COLO829 (cell line): ENCODE data around the gene LCE3E.
"Not testable (repeated sequence)": the region's sequence is repeated elsewhere in the genome, so short reads cannot be mapped to it uniquely, and the experiment has no call there.

ENCODE experiments used
- DNase-seq: peaks from one replicate; pipeline ENCODE4 v3.0.0; 2012; ENCODE audit warnings: low spot score

LCE3E gene, protein sequence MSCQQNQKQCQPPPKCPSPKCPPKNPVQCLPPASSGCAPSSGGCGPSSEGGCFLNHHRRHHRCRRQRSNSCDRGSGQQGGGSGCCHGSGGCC

DNA sequence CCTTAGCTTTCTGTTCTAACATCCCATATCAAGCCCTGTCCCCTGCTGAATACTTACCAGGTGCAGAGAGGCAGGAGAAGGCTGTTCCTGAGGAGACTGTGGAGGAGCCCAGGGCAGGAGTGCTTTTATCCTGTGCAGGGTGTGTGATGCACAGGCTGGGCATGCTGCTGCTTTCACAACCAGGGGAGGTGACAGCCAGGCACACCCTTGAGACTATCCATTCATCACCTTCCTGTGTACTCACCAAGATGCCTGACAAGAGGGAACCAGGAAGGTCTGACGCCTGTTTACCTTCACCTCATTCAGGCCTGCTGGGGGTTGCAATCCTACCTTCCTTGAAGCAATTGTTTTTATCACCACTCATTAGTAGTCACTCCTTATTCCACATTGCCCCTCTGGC, at the start of gene LCE3E:
Gene LCE3E, minus strand, starts transcription at position 100 of the 400 bp plus-strand sequence. CDS start 572 bp downstream, outside the sequence.
- DNase-seq, result no peak

DNA sequence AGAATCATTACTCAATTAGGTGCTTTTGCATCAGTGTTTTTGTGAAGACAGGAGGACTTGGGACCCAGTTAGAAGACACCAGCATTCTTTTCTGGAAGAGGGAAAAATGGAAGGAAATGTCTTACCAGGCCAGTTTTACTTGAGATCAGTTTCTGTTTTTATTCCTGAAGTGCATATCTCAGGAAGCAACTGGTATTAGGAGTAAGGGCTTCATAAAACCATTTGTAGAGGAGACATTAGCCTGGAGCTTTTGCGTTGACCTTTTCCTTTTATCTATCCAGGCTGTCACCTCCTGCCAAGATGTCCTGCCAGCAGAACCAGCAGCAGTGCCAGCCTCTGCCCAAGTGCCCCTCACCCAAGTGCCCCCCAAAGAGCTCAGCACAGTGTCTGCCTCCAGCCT, 46.9 kb upstream of the LCE3E start, which contains the start of gene LCE3B:
Gene LCE3B, plus strand, starts transcription at position 301 of the 400 bp plus-strand sequence. Its CDS starts 0 bp downstream, at position 301.
- no peak for DNase-seq

- DNase-seq, result no peak
Observed at GRCh38 chr1:152599934-152600333, 33.4 kb upstream of the LCE3E start, which contains the start of gene LCE3C. TSS of gene LCE3C (plus strand) at chr1:152600234. CDS start at chr1:152600732, 498 bp downstream.

- DNase-seq, result no peak
Observed at GRCh38 chr1:152596986-152597385, 30.4 kb upstream of the LCE3E start.

GRCh38 chr1:152585586-152585985, 19.0 kb upstream of the LCE3E start:
- no peak for DNase-seq

GRCh38 chr1:152582647-152583046, 16.1 kb upstream of the LCE3E start:
- DNase-seq, result no peak

- no peak for DNase-seq
Observed at GRCh38 chr1:152580433-152580832, 13.9 kb upstream of the LCE3E start, which contains the start of gene LCE3D. TSS of gene LCE3D (minus strand) at chr1:152580516. CDS start at chr1:152579936, 580 bp downstream.

GRCh38 chr1:152579526-152579925, 12.9 kb upstream of the LCE3E start:
- not testable (repeated sequence) for DNase-seq

- no peak for DNase-seq
Observed at GRCh38 chr1:152577168-152577567, 10.6 kb upstream of the LCE3E start.

DNA sequence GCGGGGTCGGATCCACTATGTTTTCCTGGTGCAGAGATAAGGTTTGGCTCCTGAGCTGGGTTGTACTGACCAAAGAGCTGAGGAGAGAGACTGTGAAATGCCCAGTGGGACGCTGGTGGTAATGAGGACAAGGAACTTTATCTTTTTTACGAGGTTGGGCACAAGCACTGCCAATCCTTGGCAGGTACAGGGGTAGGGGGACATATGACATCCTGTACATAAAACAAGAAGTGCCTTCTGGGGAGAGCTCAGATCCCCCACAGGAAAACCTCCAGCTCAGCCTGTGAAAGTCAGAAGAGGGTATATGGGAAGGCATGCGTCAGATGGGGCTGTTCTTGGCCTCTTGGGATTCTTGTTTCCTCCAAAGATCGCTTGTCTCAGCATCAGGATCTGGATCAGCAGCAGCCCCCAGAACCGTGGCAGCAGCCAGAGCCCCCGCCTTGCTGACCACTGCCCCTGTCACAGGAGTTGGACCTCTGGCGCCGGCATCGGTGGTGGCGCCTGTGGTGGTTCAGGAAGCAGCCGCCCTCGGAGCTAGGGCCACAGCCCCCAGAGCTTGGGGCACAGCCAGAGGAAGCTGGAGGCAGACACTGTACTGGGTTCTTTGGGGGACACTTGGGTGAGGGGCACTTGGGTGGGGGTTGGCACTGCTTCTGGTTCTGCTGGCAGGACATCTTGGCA, 905 bp downstream of the LCE3E start:
- DNase-seq, result no peak

- DNase-seq, result no peak
Observed at GRCh38 chr1:152565115-152565514, 1.5 kb downstream of the LCE3E start.

DNA sequence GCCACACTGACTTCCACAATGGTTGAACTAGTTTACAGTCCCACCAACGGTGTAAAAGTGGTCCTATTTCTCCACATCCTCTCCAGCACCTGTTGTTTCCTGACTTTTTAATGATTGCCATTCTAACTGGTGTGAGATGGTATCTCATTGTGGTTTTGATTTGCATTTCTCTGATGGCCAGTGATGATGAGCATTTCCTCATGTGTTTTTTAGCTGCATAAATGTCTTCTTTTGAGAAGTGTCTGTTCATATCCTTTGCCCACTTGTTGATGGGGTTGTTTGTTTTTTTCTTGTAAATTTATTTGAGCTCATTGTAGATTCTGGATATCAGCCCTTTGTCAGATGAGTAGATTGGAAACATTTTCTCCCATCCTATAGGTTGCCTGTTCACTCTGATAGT, 18.2 kb downstream of the LCE3E start:
- DNase-seq, result not testable (repeated sequence)

DNA sequence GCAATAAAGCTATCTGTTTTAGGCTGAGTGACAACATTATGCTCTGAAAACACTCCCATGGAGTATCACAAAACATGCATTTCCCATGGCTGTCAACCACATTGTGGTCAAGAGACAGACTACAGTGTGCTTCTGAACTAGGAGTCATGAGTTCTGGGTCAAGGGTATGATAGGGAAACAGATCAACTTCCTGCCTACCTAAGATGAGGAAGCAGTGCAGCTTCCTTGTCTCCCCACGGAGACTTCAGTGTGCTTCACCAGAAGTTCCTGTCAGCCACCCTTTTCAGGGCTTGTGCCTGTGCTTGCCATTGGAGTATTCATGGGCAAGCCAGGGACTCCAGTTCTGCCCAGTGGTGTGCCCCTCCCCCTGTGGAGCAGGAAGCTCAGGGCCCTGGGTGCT, 19.9 kb downstream of the LCE3E start:
- no peak for DNase-seq

DNA sequence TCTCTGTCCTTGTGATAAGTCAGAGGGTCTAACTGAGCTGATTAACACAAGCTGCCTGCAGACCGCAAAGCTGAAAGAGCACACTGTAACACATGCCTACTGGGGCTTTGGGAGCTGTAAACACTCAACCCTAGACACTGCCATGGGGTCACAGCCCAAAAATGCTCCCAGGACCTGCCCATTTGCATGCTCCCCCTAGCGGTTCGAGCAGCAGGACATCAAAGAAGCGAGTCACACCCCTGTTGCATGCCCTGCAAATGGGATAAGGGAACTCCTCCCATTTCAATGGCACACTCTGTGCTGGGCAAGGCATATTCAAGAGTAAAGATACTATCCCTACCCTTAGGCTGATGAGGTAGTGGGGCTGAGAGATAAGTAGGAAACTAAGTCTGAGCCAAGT, 22.8 kb downstream of the LCE3E start:
- DNase-seq, result no peak

DNA sequence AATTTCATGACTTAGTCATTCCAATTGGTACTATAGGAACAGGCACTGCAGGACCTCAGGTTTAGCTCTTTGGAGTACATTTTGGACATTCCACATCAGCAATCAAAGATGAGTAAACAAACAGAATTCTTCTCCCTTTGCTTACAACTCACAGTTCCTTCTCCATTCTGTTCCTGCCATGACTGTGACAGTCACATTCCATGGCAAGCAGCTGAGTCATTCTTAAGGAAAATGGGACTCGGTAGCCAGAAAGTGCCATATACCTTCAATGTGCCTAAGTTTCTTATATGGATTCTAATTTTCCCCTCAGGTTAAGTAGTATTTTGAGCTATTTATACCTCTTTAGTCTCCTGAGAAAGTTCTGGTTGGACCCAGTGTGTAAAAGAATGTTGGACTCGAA, 26.7 kb downstream of the LCE3E start:
- DNase-seq, result no peak

GRCh38 chr1:152537496-152537895, 29.1 kb downstream of the LCE3E start:
- no peak for DNase-seq

GRCh38 chr1:152535774-152536173, 30.8 kb downstream of the LCE3E start:
- DNase-seq, result no peak

- DNase-seq, result peak; percentile 48
Observed at GRCh38 chr1:152533327-152533938, 33.1 kb downstream of the LCE3E start.

DNA sequence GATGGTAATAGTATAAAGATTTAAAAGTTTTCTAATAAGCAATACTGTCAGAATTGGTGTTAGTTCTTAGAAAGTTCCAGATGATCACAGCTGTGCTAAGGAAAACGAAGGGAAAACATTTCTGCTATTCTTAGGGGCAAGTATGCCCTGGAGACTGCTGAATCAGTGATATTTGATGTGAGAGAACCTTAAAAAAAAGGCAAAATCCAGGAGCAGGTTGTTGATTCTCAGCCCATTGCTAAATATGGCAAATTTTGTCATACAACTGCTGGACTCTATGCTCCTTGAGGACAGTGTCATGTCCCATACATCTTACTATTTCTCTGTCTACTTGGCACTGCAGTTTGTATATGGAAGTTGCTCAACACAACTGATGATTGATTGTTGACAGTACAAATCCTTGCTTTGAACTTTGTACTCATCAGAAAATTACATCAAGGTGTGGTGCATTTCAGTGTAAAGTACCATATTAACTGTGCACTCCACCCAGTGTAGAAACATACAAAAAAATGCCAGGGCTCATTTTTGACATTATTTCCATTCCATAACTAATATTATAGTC, 41.4 kb downstream of the LCE3E start:
- DNase-seq, result no peak

DNA sequence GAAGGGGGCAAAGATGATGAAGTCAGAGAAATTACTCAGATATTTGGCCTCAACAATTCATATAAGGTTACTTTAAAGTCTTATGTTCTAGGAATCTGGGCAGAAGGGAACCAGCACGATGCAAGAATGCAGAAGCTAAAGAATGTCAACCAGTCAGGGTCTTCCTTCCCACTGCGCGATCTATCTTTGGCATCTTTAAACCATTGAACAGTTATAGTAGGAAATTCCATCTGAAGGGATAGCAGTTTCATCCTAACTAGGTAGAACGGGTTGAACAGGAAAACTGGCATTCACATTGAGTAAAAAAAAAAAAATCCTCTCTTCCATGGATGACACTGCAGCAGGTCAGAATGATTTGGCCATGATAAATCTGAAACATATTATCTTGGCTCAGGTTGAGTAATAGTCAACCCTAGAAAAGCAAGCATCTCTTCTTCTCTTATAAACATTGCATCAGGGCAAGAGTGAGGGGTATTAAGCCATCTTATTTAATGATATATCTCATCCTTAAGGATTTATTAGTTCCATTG, 46.0 kb downstream of the LCE3E start:
- DNase-seq, result no peak

DNA sequence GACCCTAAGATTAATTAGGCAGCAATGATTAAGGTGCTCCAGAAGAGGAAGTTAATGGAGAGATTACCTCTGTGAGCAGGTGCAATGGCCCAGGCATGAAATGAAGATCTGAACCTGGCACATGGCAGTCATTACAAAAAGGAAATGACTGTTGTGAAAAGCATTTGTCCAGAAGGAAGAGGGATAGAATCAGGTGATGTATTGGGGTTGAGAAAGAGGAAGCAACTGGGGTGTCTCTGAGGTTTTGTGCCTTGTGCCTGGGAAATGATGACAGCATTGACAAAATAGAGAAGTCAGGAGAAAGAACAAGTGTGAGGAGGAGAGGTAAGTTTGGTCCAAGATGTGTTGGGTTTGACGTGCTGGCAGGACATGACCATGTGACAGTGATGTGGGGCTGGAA, 46.7 kb downstream of the LCE3E start:
- DNase-seq, result no peak

DNA sequence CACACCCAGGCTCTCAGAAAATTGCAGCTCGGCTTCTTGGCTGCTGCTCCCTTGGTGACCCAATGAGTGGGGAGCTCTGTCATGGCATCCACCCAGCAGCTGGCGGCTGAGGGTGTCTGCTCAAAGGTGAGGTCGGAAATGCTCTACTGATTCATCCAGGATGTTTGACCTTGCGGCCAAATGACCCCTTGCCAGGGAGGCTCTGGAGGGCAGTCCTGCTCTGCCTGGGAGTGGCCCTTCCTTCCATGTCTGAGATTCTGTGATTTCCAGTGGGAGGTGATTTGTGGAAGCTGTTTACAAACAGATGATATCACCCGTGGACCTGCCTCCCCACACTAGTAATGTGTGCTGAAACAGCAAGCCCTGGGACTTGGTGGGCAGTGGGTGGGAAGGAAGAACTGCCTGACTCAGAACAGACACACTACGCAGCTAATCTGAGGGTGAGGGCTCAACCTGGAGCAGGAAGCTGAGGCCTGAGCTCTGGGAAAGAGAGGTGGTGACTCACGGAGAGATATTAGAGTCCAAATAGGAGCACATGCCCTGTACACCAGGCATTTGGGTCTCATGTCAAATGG, 49.3 kb downstream of the LCE3E start:
- DNase-seq, result no peak
